Testis (tissue), 3 donors: Measurements from ENCODE around the gene PIEZO2. TPM values are rescaled to one million over a fixed set of nuclear protein-coding genes. Genes with fewer than 3 reads are reported as not detected.
A peak's percentile ranks its signal among the peaks of the same experiment; 100 is the strongest.

Experiments
- DNase-seq: peaks from one replicate; pipeline ENCODE4 v3.0.0-alpha.2; 2019
- H3K27ac ChIP-seq, 2 donors: fragments of 200-600 bp; sonication (generic); one replicate each; pipeline ENCODE4 v1.5.1; 2019
- H3K27me3 ChIP-seq: fragments of 200-600 bp; sonication (generic); one replicate; pipeline ENCODE4 v1.5.1; 2019
- H3K36me3 ChIP-seq: fragments of 200-600 bp; sonication (generic); one replicate; pipeline ENCODE4 v1.5.1; 2017; ENCODE audit warnings: low read depth; ENCODE audit errors: missing control alignments
- H3K4me1 ChIP-seq: fragments of 200-600 bp; sonication (generic); one replicate; pipeline ENCODE4 v1.5.1; 2019
- H3K4me3 ChIP-seq, 2 donors: fragments of 200-600 bp; sonication (generic); one replicate each; pipeline ENCODE4 v1.5.1; 2017 to 2019
- H3K9me3 ChIP-seq: fragments of 200-600 bp; sonication (generic); one replicate; pipeline ENCODE4 v1.5.1; 2017
- CTCF ChIP-seq, 3 experiments: fragments of 450-650 bp in 2 of 3; fragments of 200-600 bp in 1 of 3; sonication (generic) in 1 of 3; IDR thresholded peaks; one replicate each; pipeline ENCODE4 v1.5.1; 2016 to 2019; ENCODE audit warnings: antibody characterized with exemption in 3 of 3, mild to moderate bottlenecking in 2 of 3, moderate library complexity in 1 of 3
- POLR2A ChIP-seq: fragments of 450-650 bp; IDR thresholded peaks from one replicate; pipeline ENCODE4 v1.6.1; 2017; ENCODE audit warnings: antibody characterized with exemption, mild to moderate bottlenecking, moderate library complexity
- WGBS, 2 donors: methylation state at CpG; one replicate each; pipeline ENCODE4 v1.1.5; 2018; 5-methylcytosine and 5-hydroxymethylcytosine counted together
- intact Hi-C: fragments of 100-400 bp; cut with DNase I; formaldehyde crosslinking; loops from one replicate; pipeline ENCODE4 v1.15.1; 2023; ENCODE audit warnings: low total_unique reads
- polyA plus RNA-seq: library from polyadenylated mRNA; stranded (reverse); fragments of 350-450 nt; fragmentation: Illumina TruSeq; extraction: RNeasy Lipid Tissue Mini Kit (QIAGEN cat#74804); gene quantifications from one replicate; pipeline ENCODE4 v1.2.3, GENCODE V29; 2014; ENCODE audit warnings: low read depth, low replicate concordance; ENCODE audit not compliant: insufficient read depth
- total RNA-seq, 2 donors: library from RNA; depleted of rRNA; stranded (reverse); fragments of >200 nt; gene quantifications; one replicate each; pipeline ENCODE4 v1.2.3, GENCODE V29; 2016

Gene PIEZO2
- total and polyA plus RNA-seq, 3 donors from 2014 or later, result 2.3 to 3.5 (median 3.0) TPM

- H3K4me3 ChIP-seq, result no peak overlapping the region
- H3K27ac ChIP-seq, result no peak overlapping the region
- TF ChIP-seq CTCF (IDR thresholded peaks at IDR 0.05), result no peak
- TF ChIP-seq POLR2A, result no peak
- intact Hi-C loops, result no loop called here
- DNase-seq, result no peak
- H3K9me3 ChIP-seq, result no peaks in the 10 kb centered on the region
- no peaks in the 10 kb centered on the region for H3K36me3 ChIP-seq
- no peaks in the 10 kb centered on the region for H3K4me1 ChIP-seq
- no peaks in the 10 kb centered on the region for H3K27me3 ChIP-seq
- WGBS, 2 donors, result 86 to 94% methylated on average over 3 of the region's 3 CpGs
These were observed 410.2 kb downstream of the PIEZO2 start for GRCh38 chr18:10739152-10739551.

- WGBS, 2 donors, result 40 to 68% methylated on average over 3 of the region's 3 CpGs
- H3K4me3 ChIP-seq, result no peak overlapping the region
- no peak for DNase-seq
- H3K4me1 ChIP-seq, result no peaks in the 10 kb centered on the region
- H3K27ac ChIP-seq, result no peak overlapping the region
- no peak for TF ChIP-seq CTCF (IDR thresholded peaks at IDR 0.05)
- no peak for TF ChIP-seq POLR2A
- no peaks in the 10 kb centered on the region for H3K36me3 ChIP-seq
- no peaks in the 10 kb centered on the region for H3K9me3 ChIP-seq
- H3K27me3 ChIP-seq, result no peaks in the 10 kb centered on the region
- intact Hi-C loops, result no loop called here
These were observed 412.4 kb downstream of the PIEZO2 start for GRCh38 chr18:10736984-10737383.

- no peaks in the 10 kb centered on the region for H3K9me3 ChIP-seq
- no peak for DNase-seq
- no peaks in the 10 kb centered on the region for H3K36me3 ChIP-seq
- no peaks in the 10 kb centered on the region for H3K4me1 ChIP-seq
- no peaks in the 10 kb centered on the region for H3K27me3 ChIP-seq
- no peak overlapping the region for H3K4me3 ChIP-seq
- intact Hi-C loops, result no loop called here
- TF ChIP-seq CTCF (IDR thresholded peaks at IDR 0.05) (no peak), POLR2A (no peak)
- WGBS, 2 donors, result 47 to 73% methylated on average over 4 of the region's 4 CpGs
- H3K27ac ChIP-seq, result no peak overlapping the region
These were observed 416.4 kb downstream of the PIEZO2 start for GRCh38 chr18:10732990-10733389.

- no peaks in the 10 kb centered on the region for H3K36me3 ChIP-seq
- no peak overlapping the region for H3K4me3 ChIP-seq
- intact Hi-C loops, result no loop called here
- H3K27me3 ChIP-seq, result no peaks in the 10 kb centered on the region
- DNase-seq, result no peak
- no peak overlapping the region for H3K27ac ChIP-seq
- H3K4me1 ChIP-seq, result no peaks in the 10 kb centered on the region
- WGBS, 2 donors, result 82 to 91% methylated on average over 3 of the region's 3 CpGs
- H3K9me3 ChIP-seq, result no peaks in the 10 kb centered on the region
- TF ChIP-seq POLR2A (no peak), CTCF (IDR thresholded peaks at IDR 0.05) (no peak)
These were observed 421.9 kb downstream of the PIEZO2 start for GRCh38 chr18:10727477-10727876.

GRCh38 chr18:10726198-10727068, 422.9 kb downstream of the PIEZO2 start:
- H3K27me3 ChIP-seq, result no peaks in the 10 kb centered on the region
- DNase-seq, result peak; percentile 32
- H3K27ac ChIP-seq, result no peak overlapping the region
- H3K4me1 ChIP-seq, result no peaks in the 10 kb centered on the region
- 24 to 31% methylated on average over 23 to 56 of the region's 67 CpGs for WGBS, 2 donors
- H3K36me3 ChIP-seq, result no peaks in the 10 kb centered on the region
- intact Hi-C loops, result no loop called here
- H3K4me3 ChIP-seq, result peak overlapping the region; percentile 34 to 52
- TF ChIP-seq CTCF (IDR thresholded peaks at IDR 0.05), result no peak
- no peak for TF ChIP-seq POLR2A
- H3K9me3 ChIP-seq, result no peaks in the 10 kb centered on the region
